GM12878 (cell line): ENCODE measurements around the gene CD244. TPM values are rescaled to one million over a fixed set of nuclear protein-coding genes. Genes with fewer than 3 reads are reported as not detected.

Experiments used
- ATAC-seq: fragments of 200-7000 bp; cut with Tn5 transposase; 3 replicates; pipeline ENCODE4 v1.9.1; 2020; ENCODE audit warnings: mild to moderate bottlenecking, moderate library complexity
- BruUV-seq: library from RNA; stranded (reverse); fragments of 400-500 nt; replicated peaks from 2 replicates; lab custom pipeline; 2021; lab: Mats Ljungman, UMichigan
- CTCF ChIA-PET: fragments of 300-600 bp; sonication (Branson Sonifier 250); formaldehyde crosslinking; extraction: SDS; loops from one replicate; lab custom pipeline; 2021; ENCODE audit warnings: inconsistent platforms; lab: Yijun Ruan, JAX
- POLR2A ChIA-PET: fragments of 350-600 bp; formaldehyde crosslinking; extraction: SDS; loops from one replicate; lab custom pipeline; 2021; ENCODE audit warnings: inconsistent platforms; lab: Charles Lee
- RAD21 ChIA-PET: fragments of 300-600 bp; sonication (Branson Sonifier 250); formaldehyde crosslinking; loops from one replicate; lab custom pipeline; 2023; ENCODE audit warnings: antibody characterized with exemption; ENCODE audit not compliant: unreplicated experiment; lab: Charles Lee
- SMC1A ChIA-PET: fragments of 300-600 bp; sonication (Branson Sonifier 250); formaldehyde crosslinking; loops from one replicate; lab custom pipeline; 2023; ENCODE audit not compliant: unreplicated experiment, uncharacterized antibody; lab: Charles Lee
- DNase-seq: peaks from one replicate; pipeline ENCODE4 v3.0.0-alpha.2; 2011; ENCODE audit warnings: low read depth, low spot score
- FAIRE-seq: peaks from 3 replicates; lab custom pipeline; 2011; peaks lifted over from hg19 to GRCh38; lab: Jason Lieb, UNC
- H2AFZ ChIP-seq: 2 replicates; pipeline ENCODE4 v1.6.0; 2011; ENCODE audit warnings: low read depth, low read length, control low read depth; ENCODE audit not compliant: control insufficient read depth
- H3K27ac ChIP-seq: 2 replicates; pipeline ENCODE4 v1.5.1; 2011; ENCODE audit warnings: control low read depth; ENCODE audit not compliant: control insufficient read depth, insufficient read depth
- H3K27me3 ChIP-seq, 2 experiments: replicated peaks in 1 of 2; 2 replicates each; pipeline versions ENCODE4 v1.6.0 to v1.6.1; 2011; ENCODE audit warnings: low read length in 1 of 2; ENCODE audit not compliant: control insufficient read depth in 2 of 2, insufficient read depth in 2 of 2
- H3K36me3 ChIP-seq, 2 experiments: 2 replicates each; pipeline ENCODE4 v1.5.1; 2011; ENCODE audit warnings: low read length in 1 of 2; ENCODE audit not compliant: control insufficient read depth in 2 of 2, insufficient read depth in 2 of 2
- H3K4me1 ChIP-seq: 2 replicates; pipeline ENCODE4 v1.6.1; 2011; ENCODE audit warnings: mild to moderate bottlenecking, low read length, moderate library complexity, mixed read lengths; ENCODE audit not compliant: control insufficient read depth, insufficient read depth
- H3K4me2 ChIP-seq: 2 replicates; pipeline ENCODE4 v1.6.0; 2011; ENCODE audit warnings: control low read depth; ENCODE audit not compliant: control insufficient read depth, insufficient read depth
- H3K4me3 ChIP-seq: fragments of 200-600 bp; sonication (generic); 2 replicates; pipeline ENCODE4 v1.5.1; 2016
- H3K79me2 ChIP-seq: 2 replicates; pipeline ENCODE4 v1.6.0; 2011; ENCODE audit warnings: low read length; ENCODE audit not compliant: control insufficient read depth, insufficient read depth
- H3K9ac ChIP-seq: 2 replicates; pipeline ENCODE4 v1.8.0; 2011; ENCODE audit warnings: low read length, control low read depth, mixed read lengths; ENCODE audit not compliant: control insufficient read depth, insufficient read depth
- H3K9me3 ChIP-seq: replicated peaks from 3 replicates; pipeline ENCODE4 v1.5.1; 2011; ENCODE audit warnings: mild to moderate bottlenecking, low read length; ENCODE audit not compliant: control insufficient read depth, insufficient read depth
- H4K20me1 ChIP-seq: 2 replicates; pipeline ENCODE4 v1.6.0; 2011; ENCODE audit not compliant: control insufficient read depth, insufficient read depth
- GABPA ChIP-seq: IDR thresholded peaks from 2 replicates; pipeline ENCODE4 v1.6.1; 2014; ENCODE audit warnings: antibody characterized with exemption, low read depth, mild to moderate bottlenecking, inconsistent platforms
- KAT2A ChIP-seq: conservative IDR thresholded peaks from 2 replicates; pipeline ENCODE4 v1.6.1; 2011; ENCODE audit warnings: low read depth, low read length; ENCODE audit not compliant: control insufficient read depth
- LARP7 ChIP-seq: fragments of 450-650 bp; IDR thresholded peaks from 2 replicates; pipeline ENCODE4 v1.6.1; 2017; ENCODE audit warnings: mild to moderate bottlenecking
- NR2F1 ChIP-seq: fragments of 450-650 bp; conservative IDR thresholded peaks from 2 replicates; pipeline ENCODE4 v1.6.1; 2017; ENCODE audit warnings: mild to moderate bottlenecking
- RAD21 ChIP-seq: IDR thresholded peaks from 2 replicates; pipeline ENCODE4 v1.6.1; 2011; ENCODE audit warnings: mild to moderate bottlenecking, low read depth, low read length, moderate library complexity; ENCODE audit not compliant: insufficient read depth
- SMAD1 ChIP-seq: fragments of 450-650 bp; IDR thresholded peaks from 2 replicates; pipeline ENCODE4 v1.6.1; 2018; ENCODE audit warnings: mild to moderate bottlenecking, low read depth; ENCODE audit not compliant: partially characterized antibody
- TCF3 ChIP-seq: IDR thresholded peaks from 2 replicates; pipeline ENCODE4 v1.6.1; 2012; ENCODE audit warnings: low read depth, mild to moderate bottlenecking, low read length, borderline replicate concordance; ENCODE audit not compliant: insufficient read depth
- whole genome bisulfite sequencing: methylation state at CpG from one replicate; pipeline ENCODE4 v1.1.6; 2016; ENCODE audit warnings: low lambda C conversion rate; ENCODE audit not compliant: insufficient replicate concordance, insufficient coverage; ENCODE audit errors: missing lambda C conversion rate; 5-methylcytosine and 5-hydroxymethylcytosine counted together
- in situ Hi-C: fragments of 300-500 bp; cut with MboI; formaldehyde crosslinking; loops from 9 replicates; pipeline ENCODE4 v1.14.3; 2018; ENCODE audit warnings: mixed read lengths
- intact Hi-C: fragments of 100-400 bp; cut with micrococcal nuclease; formaldehyde crosslinking; loops from one replicate; pipeline ENCODE4 v1.14.2; 2022; ENCODE audit not compliant: unreplicated experiment
- polyA plus RNA-seq, 11 experiments: library from polyadenylated mRNA; depleted of rRNA in 4 of 11; unstranded in 6 of 11; stranded (reverse) in 5 of 11; fragments of >200 nt; fragmentation: Nextera tagmentation in 4 of 11; fragmentation: Illumina TruSeq in 1 of 11; extraction: Ambion mirVana in 4 of 11; extraction: Trizol in 1 of 11; gene quantifications; 1 replicate in 1 of 11; 2 replicates in 10 of 11; pipeline versions ENCODE4 v1.2.1 to v1.2.3, GENCODE V29; 2011 to 2016; ENCODE audit warnings: inconsistent platforms in 2 of 11, missing spikeins in 2 of 11, low read depth in 1 of 11
- total RNA-seq, 4 experiments: library from RNA; depleted of rRNA in 3 of 4; stranded (reverse); fragments of >200 nt in 3 of 4; fragmentation: Illumina TruSeq in 1 of 4; extraction: Trizol in 1 of 4; gene quantifications; 2 replicates each; pipeline versions ENCODE4 v1.2.1 to v1.2.3, GENCODE V29; 2013 to 2021
- TF ChIP-seq, protein P1 (sequence below), 3 experiments: IDR thresholded peaks in 2 of 3; conservative IDR thresholded peaks in 1 of 3; 2 replicates each; pipeline ENCODE4 v1.5.1; 2011; ENCODE audit warnings: low read depth in 3 of 3, low read length in 3 of 3, mild to moderate bottlenecking in 3 of 3, control low read depth in 2 of 3, moderate library complexity in 2 of 3, inconsistent platforms in 1 of 3, mixed read lengths in 1 of 3; ENCODE audit not compliant: control insufficient read depth in 2 of 3, insufficient read depth in 1 of 3; ENCODE audit errors: extremely low read depth in 1 of 3
- TF ChIP-seq, protein P2 (sequence below): IDR thresholded peaks from 2 replicates; pipeline ENCODE4 v1.6.1; 2012; ENCODE audit warnings: low read length, inconsistent platforms

Gene CD244
- total and polyA plus RNA-seq, 10 of the 15 experiments (the other 5 are each of a cell fraction or from before 2014, with no cell fraction given), result 0.24 to 13.6 (median 0.73) TPM

DNA sequence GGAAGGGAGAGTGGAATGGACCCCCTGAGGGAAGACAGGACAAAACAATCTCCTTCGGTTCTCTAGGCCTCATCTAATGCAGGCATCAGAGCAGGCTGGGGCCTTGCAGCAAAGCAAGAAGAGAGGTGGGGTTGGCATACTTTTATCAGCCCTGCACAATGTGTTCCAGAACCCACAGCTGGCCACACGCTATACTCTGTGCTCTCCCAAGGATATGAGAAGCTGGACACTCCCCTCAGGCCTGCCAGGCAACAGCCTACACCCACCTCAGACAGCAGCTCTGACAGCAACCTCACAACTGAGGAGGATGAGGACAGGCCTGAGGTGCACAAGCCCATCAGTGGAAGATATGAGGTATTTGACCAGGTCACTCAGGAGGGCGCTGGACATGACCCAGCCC, 39.4 kb downstream of the CD244 start:
- 91% methylated on average over 3 of the region's 3 CpGs for WGBS
- FAIRE-seq, result no peak
- no peaks in the 10 kb centered on the region for H3K36me3 ChIP-seq

DNA sequence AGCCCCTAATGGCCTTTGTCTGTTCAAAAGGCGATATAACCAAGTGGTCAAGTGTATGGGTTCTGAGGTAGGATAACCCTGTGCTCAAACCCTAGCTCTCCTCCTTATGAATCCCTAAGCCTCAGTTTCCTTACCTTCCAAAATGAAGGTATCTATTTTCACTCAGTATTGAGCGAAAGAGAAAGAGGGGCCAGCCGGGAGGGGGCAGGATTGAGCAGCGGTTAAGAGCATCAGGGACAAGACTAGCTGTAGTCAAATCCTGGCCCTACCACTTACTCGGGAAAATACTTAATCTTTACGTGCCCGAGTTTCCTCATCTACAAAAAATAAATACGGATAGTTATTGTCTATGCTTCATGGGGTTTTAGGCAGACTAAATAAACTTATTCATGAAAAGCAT, 41.1 kb downstream of the CD244 start:
- H3K9ac ChIP-seq, result no peak overlapping the region
- ChIA-PET POLR2A (no interaction called here), CTCF (interaction anchor here (2.1 kb wide), 1 partner anchor 10 kb away, joined by 5 read pairs; no protein-coding TSS in a partner anchor), RAD21 (interaction anchor here (1.2 kb wide), 1 partner anchor 40 kb away, joined by 3 read pairs; no protein-coding TSS in a partner anchor), SMC1A (interaction anchor here (1.0 to 1.1 kb wide), 2 partner anchors 10 to 130 kb away, joined by 3 read pairs; no protein-coding TSS in a partner anchor)
- H3K4me3 ChIP-seq, result no peak overlapping the region
- no TSS peak for BruUV-seq
- no peak overlapping the region for H2AFZ ChIP-seq
- H3K36me3 ChIP-seq, result no peaks in the 10 kb centered on the region
- in situ Hi-C loops, result no loop called here
- DNase-seq (no peak), FAIRE-seq (no peak), ATAC-seq (no peak)
- H3K79me2 ChIP-seq, result no peaks in the 10 kb centered on the region
- H3K27me3 ChIP-seq, result no peaks in the 10 kb centered on the region
- H3K27ac ChIP-seq, result no peak overlapping the region
- WGBS, result 97% methylated on average over 8 of the region's 8 CpGs
- TF ChIP-seq, protein P1, sequence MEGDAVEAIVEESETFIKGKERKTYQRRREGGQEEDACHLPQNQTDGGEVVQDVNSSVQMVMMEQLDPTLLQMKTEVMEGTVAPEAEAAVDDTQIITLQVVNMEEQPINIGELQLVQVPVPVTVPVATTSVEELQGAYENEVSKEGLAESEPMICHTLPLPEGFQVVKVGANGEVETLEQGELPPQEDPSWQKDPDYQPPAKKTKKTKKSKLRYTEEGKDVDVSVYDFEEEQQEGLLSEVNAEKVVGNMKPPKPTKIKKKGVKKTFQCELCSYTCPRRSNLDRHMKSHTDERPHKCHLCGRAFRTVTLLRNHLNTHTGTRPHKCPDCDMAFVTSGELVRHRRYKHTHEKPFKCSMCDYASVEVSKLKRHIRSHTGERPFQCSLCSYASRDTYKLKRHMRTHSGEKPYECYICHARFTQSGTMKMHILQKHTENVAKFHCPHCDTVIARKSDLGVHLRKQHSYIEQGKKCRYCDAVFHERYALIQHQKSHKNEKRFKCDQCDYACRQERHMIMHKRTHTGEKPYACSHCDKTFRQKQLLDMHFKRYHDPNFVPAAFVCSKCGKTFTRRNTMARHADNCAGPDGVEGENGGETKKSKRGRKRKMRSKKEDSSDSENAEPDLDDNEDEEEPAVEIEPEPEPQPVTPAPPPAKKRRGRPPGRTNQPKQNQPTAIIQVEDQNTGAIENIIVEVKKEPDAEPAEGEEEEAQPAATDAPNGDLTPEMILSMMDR (IDR thresholded peaks at IDR 0.05 in 2 of 3, conservative IDR thresholded peaks at IDR 0.05 in 1 of 3; ENCODE audit: control insufficient read depth in 2 of 3, extremely low read depth in 1 of 3, insufficient read depth in 1 of 3, low read depth in 3 of 3, low read length in 3 of 3), result peak in 1 of 3 experiments; percentile 21; a peak in 1 of 6 replicates
- TF ChIP-seq NR2F1 (no peak), RAD21 (peak; percentile 37; the same call in 1 of the 2 replicates), GABPA (no peak), TCF3 (no peak), SMAD1 (no peak)
- no peaks in the 10 kb centered on the region for H3K9me3 ChIP-seq
- no peaks in the 10 kb centered on the region for H4K20me1 ChIP-seq
- no peak overlapping the region for H3K4me2 ChIP-seq
- no peaks in the 10 kb centered on the region for H3K4me1 ChIP-seq
- intact Hi-C loops, result no loop called here

More for the DNA sequence above, 39.4 kb downstream of the CD244 start:
- ChIA-PET SMC1A (interaction anchor here (0.9 to 1.7 kb wide), 9 partner anchors 11 to 129 kb away, joined by 3 to 7 read pairs (median 3); partner anchors contain the start of gene LY9), CTCF (interaction anchor here (1.1 to 2.1 kb wide), 4 partner anchors 12 to 354 kb away, joined by 3 to 7 read pairs (median 6); no protein-coding TSS in a partner anchor), POLR2A (no interaction called here), RAD21 (interaction anchor here (1.1 kb wide), 1 partner anchor 23 kb away, joined by 3 read pairs; no protein-coding TSS in a partner anchor)
- Histone ChIP-seq H3K4me2 (no peak overlapping the region), H3K9ac (no peak overlapping the region), H3K9me3 (no peaks in the 10 kb centered on the region), H2AFZ (no peak overlapping the region), H3K79me2 (no peaks in the 10 kb centered on the region), H4K20me1 (no peaks in the 10 kb centered on the region), H3K27me3 (no peaks in the 10 kb centered on the region)
- ATAC-seq, result no peak
- TF ChIP-seq LARP7 (no peak), KAT2A (no peak)
- TF ChIP-seq, protein P2, sequence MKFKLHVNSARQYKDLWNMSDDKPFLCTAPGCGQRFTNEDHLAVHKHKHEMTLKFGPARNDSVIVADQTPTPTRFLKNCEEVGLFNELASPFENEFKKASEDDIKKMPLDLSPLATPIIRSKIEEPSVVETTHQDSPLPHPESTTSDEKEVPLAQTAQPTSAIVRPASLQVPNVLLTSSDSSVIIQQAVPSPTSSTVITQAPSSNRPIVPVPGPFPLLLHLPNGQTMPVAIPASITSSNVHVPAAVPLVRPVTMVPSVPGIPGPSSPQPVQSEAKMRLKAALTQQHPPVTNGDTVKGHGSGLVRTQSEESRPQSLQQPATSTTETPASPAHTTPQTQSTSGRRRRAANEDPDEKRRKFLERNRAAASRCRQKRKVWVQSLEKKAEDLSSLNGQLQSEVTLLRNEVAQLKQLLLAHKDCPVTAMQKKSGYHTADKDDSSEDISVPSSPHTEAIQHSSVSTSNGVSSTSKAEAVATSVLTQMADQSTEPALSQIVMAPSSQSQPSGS, result no peak
- TF ChIP-seq, all 136 proteins: peak for 0
- Histone ChIP-seq H3K27ac (no peak overlapping the region), H3K4me3 (no peak overlapping the region), H3K4me1 (no peaks in the 10 kb centered on the region)
- intact Hi-C loops, result no loop called here
- no peak for DNase-seq
- no TSS peak for BruUV-seq
- in situ Hi-C loops, result no loop called here
